MM.1S (cell line): ENCODE results near the gene SNX25.

Experiments
- DNase-seq: peaks from one replicate; pipeline ENCODE4 v3.0.0-alpha.2; 2015
- H2AFZ ChIP-seq: fragments of 300-600 bp; sonication (generic); 2 replicates; pipeline ENCODE4 v1.6.0; 2016; ENCODE audit warnings: antibody characterized with exemption, low read length
- H3F3A ChIP-seq: fragments of 300-600 bp; sonication (generic); 2 replicates; pipeline ENCODE4 v1.6.1; 2016; ENCODE audit warnings: mild to moderate bottlenecking, antibody characterized with exemption, low read length, moderate library complexity, mixed read lengths; ENCODE audit not compliant: insufficient read depth
- H3K27ac ChIP-seq: fragments of 300-600 bp; sonication (generic); 2 replicates; pipeline ENCODE4 v1.5.1; 2016; ENCODE audit warnings: mild to moderate bottlenecking, low read length
- H3K27me3 ChIP-seq: fragments of 300-600 bp; sonication (generic); replicated peaks from 2 replicates; pipeline ENCODE4 v1.6.0; 2016; ENCODE audit warnings: low read length; ENCODE audit not compliant: insufficient read depth
- H3K36me3 ChIP-seq: fragments of 300-600 bp; sonication (generic); replicated peaks from 2 replicates; pipeline ENCODE4 v1.6.1; 2016; ENCODE audit warnings: mild to moderate bottlenecking, low read length, mixed read lengths; ENCODE audit not compliant: insufficient read depth
- H3K4me1 ChIP-seq: fragments of 300-600 bp; sonication (generic); 2 replicates; pipeline ENCODE4 v1.6.1; 2016; ENCODE audit warnings: low read length, mixed read lengths
- H3K4me2 ChIP-seq: fragments of 300-600 bp; sonication (generic); 2 replicates; pipeline ENCODE4 v1.6.0; 2016; ENCODE audit warnings: low read depth, low read length
- H3K4me3 ChIP-seq: fragments of 300-600 bp; sonication (generic); 2 replicates; pipeline ENCODE4 v1.5.1; 2016; ENCODE audit warnings: low read length, mixed read lengths
- H3K79me2 ChIP-seq: fragments of 300-600 bp; sonication (generic); 2 replicates; pipeline ENCODE4 v1.6.1; 2016; ENCODE audit warnings: mixed run types, low read length, mixed read lengths
- H3K9ac ChIP-seq: fragments of 300-600 bp; sonication (generic); 2 replicates; pipeline ENCODE4 v1.6.1; 2016; ENCODE audit warnings: low read length, mixed read lengths
- H3K9me2 ChIP-seq: fragments of 300-600 bp; sonication (generic); replicated peaks from 2 replicates; pipeline ENCODE4 v1.6.1; 2016; ENCODE audit warnings: mild to moderate bottlenecking, low read length, mixed read lengths; ENCODE audit not compliant: insufficient read depth
- H3K9me3 ChIP-seq: fragments of 300-600 bp; sonication (generic); replicated peaks from 2 replicates; pipeline ENCODE4 v1.6.1; 2016; ENCODE audit warnings: mild to moderate bottlenecking, low read length, mixed read lengths; ENCODE audit not compliant: insufficient read depth
- H4K20me1 ChIP-seq: fragments of 300-600 bp; sonication (generic); 2 replicates; pipeline ENCODE4 v1.6.1; 2016; ENCODE audit warnings: mild to moderate bottlenecking, low read length, moderate library complexity, mixed read lengths; ENCODE audit not compliant: insufficient read depth
- EZH2 ChIP-seq: fragments of 300-600 bp; sonication (generic); optimal IDR thresholded peaks from 2 replicates; pipeline ENCODE3; 2017; ENCODE audit warnings: low read depth, mild to moderate bottlenecking, antibody characterized with exemption, low read length, mixed read lengths
- EZH2phosphoT487 ChIP-seq: fragments of 300-600 bp; sonication (generic); IDR thresholded peaks from 2 replicates; pipeline ENCODE4 v1.6.1; 2018; ENCODE audit warnings: antibody characterized with exemption, low read length
- TF ChIP-seq, protein P1 (sequence below): fragments of 300-600 bp; sonication (generic); IDR thresholded peaks from 2 replicates; pipeline ENCODE4 v1.5.1; 2016; ENCODE audit warnings: antibody characterized with exemption, low read length, mixed read lengths

SNX25 gene

DNA sequence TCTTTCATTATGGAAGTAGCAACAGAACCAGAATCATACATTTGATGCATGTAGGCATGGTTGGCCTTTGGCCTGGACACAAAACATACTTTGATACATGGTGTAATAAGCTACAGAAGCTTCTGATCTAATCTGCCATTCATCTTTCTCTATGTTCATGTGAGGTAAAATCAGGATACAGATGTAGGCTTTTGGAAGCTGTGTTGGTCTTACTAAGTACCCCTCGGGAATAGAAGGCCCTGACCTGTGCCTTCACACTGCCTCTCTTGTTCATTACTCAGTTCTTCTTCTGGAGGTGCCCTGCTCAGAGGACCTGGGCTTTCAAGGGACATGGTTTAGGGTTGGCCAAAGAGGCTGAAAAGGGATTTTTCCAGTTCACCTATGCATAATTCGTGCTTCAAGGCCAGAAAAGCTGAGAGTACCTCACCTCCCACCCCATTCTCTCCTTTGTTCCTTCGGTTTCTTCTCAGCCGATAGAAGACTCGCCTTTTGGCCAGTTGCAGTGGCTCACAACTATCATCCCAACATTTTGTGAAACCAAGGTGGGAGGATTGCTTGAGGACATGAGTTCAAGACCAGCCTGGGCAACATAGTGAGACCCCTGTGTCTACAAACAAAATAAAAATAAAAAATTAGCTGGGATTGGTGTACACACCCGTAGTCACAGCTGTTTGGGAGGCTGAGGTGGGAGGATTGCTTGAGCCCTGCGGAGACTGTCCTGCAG lies 25.9 kb downstream of the SNX25 start:
- no peaks in the 10 kb centered on the region for H3K27me3 ChIP-seq
- no peak overlapping the region for H3K4me3 ChIP-seq
- H3K36me3 ChIP-seq, result no peaks in the 10 kb centered on the region
- no peak overlapping the region for H3K27ac ChIP-seq
- H3K9ac ChIP-seq, result no peak overlapping the region
- peaks cover 84% of the 10 kb centered on the region for H3K79me2 ChIP-seq
- no peak overlapping the region for H2AFZ ChIP-seq
- no peaks in the 10 kb centered on the region for H3K9me2 ChIP-seq
- TF ChIP-seq, protein P1, sequence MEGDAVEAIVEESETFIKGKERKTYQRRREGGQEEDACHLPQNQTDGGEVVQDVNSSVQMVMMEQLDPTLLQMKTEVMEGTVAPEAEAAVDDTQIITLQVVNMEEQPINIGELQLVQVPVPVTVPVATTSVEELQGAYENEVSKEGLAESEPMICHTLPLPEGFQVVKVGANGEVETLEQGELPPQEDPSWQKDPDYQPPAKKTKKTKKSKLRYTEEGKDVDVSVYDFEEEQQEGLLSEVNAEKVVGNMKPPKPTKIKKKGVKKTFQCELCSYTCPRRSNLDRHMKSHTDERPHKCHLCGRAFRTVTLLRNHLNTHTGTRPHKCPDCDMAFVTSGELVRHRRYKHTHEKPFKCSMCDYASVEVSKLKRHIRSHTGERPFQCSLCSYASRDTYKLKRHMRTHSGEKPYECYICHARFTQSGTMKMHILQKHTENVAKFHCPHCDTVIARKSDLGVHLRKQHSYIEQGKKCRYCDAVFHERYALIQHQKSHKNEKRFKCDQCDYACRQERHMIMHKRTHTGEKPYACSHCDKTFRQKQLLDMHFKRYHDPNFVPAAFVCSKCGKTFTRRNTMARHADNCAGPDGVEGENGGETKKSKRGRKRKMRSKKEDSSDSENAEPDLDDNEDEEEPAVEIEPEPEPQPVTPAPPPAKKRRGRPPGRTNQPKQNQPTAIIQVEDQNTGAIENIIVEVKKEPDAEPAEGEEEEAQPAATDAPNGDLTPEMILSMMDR, result no peak
- TF ChIP-seq EZH2phosphoT487 (no peak), EZH2 (no peak)
- no peaks in the 10 kb centered on the region for H4K20me1 ChIP-seq
- no peak for DNase-seq
- no peak overlapping the region for H3K4me2 ChIP-seq
- no peaks in the 10 kb centered on the region for H3K9me3 ChIP-seq
- no peaks in the 10 kb centered on the region for H3K4me1 ChIP-seq
- H3F3A ChIP-seq, result no peaks in the 10 kb centered on the region

- Histone ChIP-seq H3K9ac (no peak overlapping the region), H3K4me3 (no peak overlapping the region), H3K9me3 (no peaks in the 10 kb centered on the region), H3K36me3 (no peaks in the 10 kb centered on the region), H3K27me3 (no peaks in the 10 kb centered on the region), H3F3A (no peaks in the 10 kb centered on the region), H3K79me2 (peaks cover 78% of the 10 kb centered on the region), H3K4me1 (no peaks in the 10 kb centered on the region), H4K20me1 (no peaks in the 10 kb centered on the region), H3K9me2 (no peaks in the 10 kb centered on the region), H2AFZ (no peak overlapping the region), H3K4me2 (no peak overlapping the region), H3K27ac (no peak overlapping the region)
- TF ChIP-seq, protein P1, result no peak
- DNase-seq, result no peak
Observed at GRCh38 chr4:185235843-185236503, 26.6 kb downstream of the SNX25 start.

GRCh38 chr4:185237175-185237574 lies 27.8 kb downstream of the SNX25 start:
- Histone ChIP-seq H2AFZ (no peak overlapping the region), H3K79me2 (peaks cover 76% of the 10 kb centered on the region), H3K9me3 (no peaks in the 10 kb centered on the region), H3K4me3 (no peak overlapping the region), H3K9ac (no peak overlapping the region), H3K4me2 (no peak overlapping the region), H3K4me1 (no peaks in the 10 kb centered on the region), H3K27ac (no peak overlapping the region), H4K20me1 (no peaks in the 10 kb centered on the region), H3F3A (no peaks in the 10 kb centered on the region), H3K9me2 (no peaks in the 10 kb centered on the region), H3K27me3 (no peaks in the 10 kb centered on the region), H3K36me3 (no peaks in the 10 kb centered on the region)
- DNase-seq, result no peak
- TF ChIP-seq, protein P1, result no peak
- TF ChIP-seq EZH2phosphoT487 (no peak), EZH2 (no peak)
